ENCODE data around the gene UTS2R. TPM values are rescaled to one million over a fixed set of nuclear protein-coding genes. Genes with fewer than 3 reads are reported as not detected.

Gene UTS2R
- total and polyA plus RNA-seq, 2 of the 4 experiments (the other 2 are of a cell fraction), result not detected

DNA sequence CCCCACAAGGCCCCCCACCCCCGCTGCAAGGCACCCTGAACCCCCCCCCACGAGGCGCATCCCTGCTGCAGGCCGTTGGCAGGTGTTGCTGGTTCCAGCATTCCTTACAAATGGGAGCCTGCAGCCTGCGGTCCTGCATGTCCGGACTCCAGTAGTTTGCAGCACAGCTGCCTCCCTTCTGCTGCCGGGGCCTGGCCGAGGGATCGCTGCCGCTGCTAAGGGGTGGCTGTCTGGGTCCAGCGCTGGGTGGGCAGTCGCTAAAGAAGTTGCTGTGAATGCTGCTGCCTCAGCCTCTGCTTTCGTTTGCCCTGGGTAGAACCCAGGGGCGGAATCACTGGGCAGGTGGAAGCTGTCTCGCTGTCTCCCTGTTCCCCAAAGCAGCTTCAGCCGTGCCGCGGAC is 11.8 kb downstream of the UTS2R start:
- no peak for DNase-seq
- no peak overlapping the region for H2AK9ac ChIP-seq (replicated peaks; ENCODE audit: low read depth, low read length, poor library complexity)
- no peak overlapping the region for H2BK20ac ChIP-seq (ENCODE audit: low read depth, low read length)
- H2BK120ac ChIP-seq (ENCODE audit: low read depth, low read length), result no peak overlapping the region
- no peak overlapping the region for H3K27ac ChIP-seq (ENCODE audit: insufficient read depth, low read length)
- no peak for ATAC-seq (ENCODE audit: low read depth)
- H3K14ac ChIP-seq (replicated peaks; ENCODE audit: low read depth, low read length), result no peak overlapping the region
- H2BK15ac ChIP-seq (ENCODE audit: low read depth, low read length), result no peak overlapping the region
- ChIA-PET POLR2A (ENCODE audit: unreplicated experiment) (no interaction called here), CTCF (no interaction called here)
- no peak overlapping the region for H3K18ac ChIP-seq (ENCODE audit: low read depth, low read length)
- no peak overlapping the region for H3K56ac ChIP-seq (ENCODE audit: extremely low read depth, insufficient read depth, low read length)
- in situ Hi-C loops (cut with MboI; ENCODE audit: low sequenced_read_pairs) (no loop called here), dilution Hi-C loops (cut with HindIII; ENCODE audit: low sequenced_read_pairs, unreplicated experiment) (no loop called here), intact Hi-C loops (cut with micrococcal nuclease) (no loop called here)
- no peak overlapping the region for H2AK5ac ChIP-seq (ENCODE audit: low read depth, low read length)
- no peak overlapping the region for H4K91ac ChIP-seq (ENCODE audit: insufficient read depth, low read depth, low read length)
- no peak overlapping the region for H3K23ac ChIP-seq (ENCODE audit: low read depth, low read length)
- H4K20me1 ChIP-seq (ENCODE audit: insufficient read depth, low read length), result no peaks in the 10 kb centered on the region; the same call in 1 of the 2 replicates
- no peak overlapping the region for H2AFZ ChIP-seq (replicated peaks; ENCODE audit: low read length, poor library complexity)
- H3K4ac ChIP-seq (ENCODE audit: low read depth, low read length), result no peak overlapping the region
- H3K4me1 ChIP-seq (ENCODE audit: control insufficient read depth, insufficient read depth, low read length), result peaks cover 4% of the 10 kb centered on the region
- H4K8ac ChIP-seq (ENCODE audit: low read depth in 2 of 2, low read length in 2 of 2), result no peak overlapping the region
- TF ChIP-seq NFE2L2 (IDR thresholded peaks at IDR 0.05; ENCODE audit: low read depth, low read length) (no peak), CEBPB (IDR thresholded peaks at IDR 0.05; ENCODE audit: low read depth, low read length) (no peak), RAD21 (IDR thresholded peaks at IDR 0.05; ENCODE audit: low read length) (no peak), RCOR1 (IDR thresholded peaks at IDR 0.05; ENCODE audit: insufficient replicate concordance, low read length) (no peak), POLR2A (IDR thresholded peaks at IDR 0.05; ENCODE audit: low read depth, low read length) (no peak), FOS (IDR thresholded peaks at IDR 0.05; ENCODE audit: low read depth, low read length) (no peak), MAFK (IDR thresholded peaks at IDR 0.05; ENCODE audit: low read depth, low read length) (no peak), SMC3 (IDR thresholded peaks at IDR 0.05; ENCODE audit: low read depth, low read length) (no peak)
- TF ChIP-seq, protein P1, sequence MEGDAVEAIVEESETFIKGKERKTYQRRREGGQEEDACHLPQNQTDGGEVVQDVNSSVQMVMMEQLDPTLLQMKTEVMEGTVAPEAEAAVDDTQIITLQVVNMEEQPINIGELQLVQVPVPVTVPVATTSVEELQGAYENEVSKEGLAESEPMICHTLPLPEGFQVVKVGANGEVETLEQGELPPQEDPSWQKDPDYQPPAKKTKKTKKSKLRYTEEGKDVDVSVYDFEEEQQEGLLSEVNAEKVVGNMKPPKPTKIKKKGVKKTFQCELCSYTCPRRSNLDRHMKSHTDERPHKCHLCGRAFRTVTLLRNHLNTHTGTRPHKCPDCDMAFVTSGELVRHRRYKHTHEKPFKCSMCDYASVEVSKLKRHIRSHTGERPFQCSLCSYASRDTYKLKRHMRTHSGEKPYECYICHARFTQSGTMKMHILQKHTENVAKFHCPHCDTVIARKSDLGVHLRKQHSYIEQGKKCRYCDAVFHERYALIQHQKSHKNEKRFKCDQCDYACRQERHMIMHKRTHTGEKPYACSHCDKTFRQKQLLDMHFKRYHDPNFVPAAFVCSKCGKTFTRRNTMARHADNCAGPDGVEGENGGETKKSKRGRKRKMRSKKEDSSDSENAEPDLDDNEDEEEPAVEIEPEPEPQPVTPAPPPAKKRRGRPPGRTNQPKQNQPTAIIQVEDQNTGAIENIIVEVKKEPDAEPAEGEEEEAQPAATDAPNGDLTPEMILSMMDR (conservative IDR thresholded peaks at IDR 0.05; ENCODE audit: low read depth, low read length), result no peak
- TF ChIP-seq, protein P2, sequence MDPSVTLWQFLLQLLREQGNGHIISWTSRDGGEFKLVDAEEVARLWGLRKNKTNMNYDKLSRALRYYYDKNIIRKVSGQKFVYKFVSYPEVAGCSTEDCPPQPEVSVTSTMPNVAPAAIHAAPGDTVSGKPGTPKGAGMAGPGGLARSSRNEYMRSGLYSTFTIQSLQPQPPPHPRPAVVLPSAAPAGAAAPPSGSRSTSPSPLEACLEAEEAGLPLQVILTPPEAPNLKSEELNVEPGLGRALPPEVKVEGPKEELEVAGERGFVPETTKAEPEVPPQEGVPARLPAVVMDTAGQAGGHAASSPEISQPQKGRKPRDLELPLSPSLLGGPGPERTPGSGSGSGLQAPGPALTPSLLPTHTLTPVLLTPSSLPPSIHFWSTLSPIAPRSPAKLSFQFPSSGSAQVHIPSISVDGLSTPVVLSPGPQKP (IDR thresholded peaks at IDR 0.05; ENCODE audit: borderline replicate concordance, low read depth, low read length), result no peak
- H2BK5ac ChIP-seq (ENCODE audit: low read depth, low read length, poor library complexity, severe bottlenecking), result no peak overlapping the region
- H3K9me3 ChIP-seq (ENCODE audit: control insufficient read depth, insufficient read depth, low read length), result no peaks in the 10 kb centered on the region
- H3K9ac ChIP-seq (ENCODE audit: low read depth, low read length), result no peak overlapping the region
- H3K36me3 ChIP-seq (ENCODE audit: control insufficient read depth, insufficient read depth, low read length), result no peaks in the 10 kb centered on the region
- H4K5ac ChIP-seq (ENCODE audit: low read depth, low read length), result no peak overlapping the region
- no peaks in the 10 kb centered on the region for H3K79me1 ChIP-seq (ENCODE audit: low read depth in 1 of 2, low read length in 2 of 2)
- H3K4me3 ChIP-seq (ENCODE audit: insufficient read depth, low read depth, low read length), result no peak overlapping the region
- no TSS peak for BruUV-seq (replicated peaks)
- H3K4me2 ChIP-seq (ENCODE audit: low read depth, low read length), result no peak overlapping the region
- 62% methylated on average over 9 of the region's 18 CpGs; no CpG with 5 or more reads in 1 of the 2 experiments for WGBS, 2 experiments (ENCODE audit: extremely low coverage in 2 of 2, insufficient read length in 1 of 2)
- H3K27me3 ChIP-seq (ENCODE audit: control insufficient read depth, insufficient read depth, low read length), result peaks cover 51% of the 10 kb centered on the region
- peaks cover 4% of the 10 kb centered on the region; the same call in 1 of the 2 replicates for H3K9me1 ChIP-seq (ENCODE audit: insufficient read depth, low read length)

All from IMR-90 (cell line).